ENCODE results near the gene RAMP1.
A peak's percentile ranks its signal among the peaks of the same experiment; 100 is the strongest.
"Not testable (repeated sequence)": the region's sequence is repeated elsewhere in the genome, so short reads cannot be mapped to it uniquely, and the experiment has no call there.

RAMP1 gene

DNA sequence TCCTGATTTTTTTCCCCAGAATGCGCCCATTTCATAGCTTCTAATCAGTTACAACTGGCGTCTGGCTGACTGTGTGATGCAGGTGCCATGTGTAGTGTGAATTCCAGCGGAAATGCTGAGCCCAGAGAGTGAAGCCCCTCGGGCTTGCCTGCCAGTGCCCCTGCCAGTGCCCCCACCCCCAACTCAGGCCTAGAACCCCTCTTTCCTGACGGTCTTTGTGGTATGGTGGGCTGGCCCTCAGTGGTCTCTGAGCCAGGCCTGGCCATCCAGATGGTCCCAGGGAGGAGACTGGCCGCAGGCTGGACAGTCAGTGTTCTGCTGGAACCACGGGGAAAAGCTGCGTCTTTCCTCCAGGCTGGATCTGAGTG lies 3.1 kb downstream of the RAMP1 start:
- DNase-seq: no peak
- intact Hi-C loops (cut with DNase I): no loop called here

DNA sequence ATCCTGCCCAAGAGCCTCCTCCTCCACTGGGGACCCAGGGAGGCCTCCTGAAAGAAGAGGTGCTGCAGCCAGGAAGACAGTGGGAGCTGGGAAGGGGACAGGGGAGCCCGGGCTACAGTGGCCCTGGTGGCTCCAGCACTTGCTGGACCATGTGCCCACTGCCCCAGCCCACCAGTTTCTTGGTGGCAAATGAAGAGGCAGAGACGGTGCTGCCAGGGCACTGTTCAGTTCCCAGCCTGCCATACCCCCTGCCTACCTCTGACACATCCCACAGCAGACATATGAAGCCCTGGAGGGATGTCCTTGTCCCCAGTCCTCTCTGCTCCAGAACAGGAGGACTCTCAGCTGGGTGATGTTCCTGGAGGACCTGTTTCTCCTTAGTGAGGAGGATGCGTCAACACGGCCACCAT lies 3.7 kb downstream of the RAMP1 start:
- DNase-seq: peak in 1 of 10 donors; percentile 62
- intact Hi-C loops (cut with DNase I): no loop called here

DNA sequence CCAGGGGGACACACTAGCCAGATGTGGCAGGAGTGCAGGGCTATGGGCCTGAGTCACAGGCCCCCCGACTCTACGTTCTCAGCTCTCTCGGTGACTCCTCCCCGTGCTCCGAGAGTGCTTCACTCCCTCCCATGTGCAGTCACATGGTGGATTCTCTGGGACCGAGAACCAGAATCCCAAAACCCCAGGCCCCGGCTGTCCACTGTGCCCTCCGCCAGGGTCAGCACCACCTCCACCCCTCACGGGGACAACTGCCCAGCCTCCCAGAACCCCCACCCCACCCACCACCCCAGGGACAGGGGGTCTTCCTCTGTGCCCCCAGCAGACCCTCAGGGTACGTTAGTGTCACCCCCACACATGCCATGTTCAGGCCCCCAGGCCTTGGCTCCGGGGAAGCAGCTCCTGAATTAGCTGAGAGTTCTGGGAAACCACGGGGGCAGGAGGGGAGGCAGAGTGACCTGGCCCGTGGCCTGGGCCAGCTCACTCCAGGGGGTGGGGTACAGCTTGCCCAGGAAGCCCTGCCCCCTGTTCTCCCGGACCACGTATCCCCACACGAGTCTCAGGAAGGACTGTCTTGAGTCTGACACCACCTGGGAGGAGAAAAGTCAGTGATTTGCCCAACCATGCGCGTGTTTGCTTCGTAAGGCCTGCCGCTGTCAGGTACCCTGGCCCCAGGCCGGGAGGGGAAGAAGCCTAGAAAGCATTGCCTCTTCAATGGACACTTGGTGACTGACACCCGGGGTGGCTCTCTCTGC lies 4.4 kb downstream of the RAMP1 start:
- intact Hi-C loops (cut with DNase I): no loop called here
- DNase-seq: peak in 1 of 10 donors; percentile 74

DNA sequence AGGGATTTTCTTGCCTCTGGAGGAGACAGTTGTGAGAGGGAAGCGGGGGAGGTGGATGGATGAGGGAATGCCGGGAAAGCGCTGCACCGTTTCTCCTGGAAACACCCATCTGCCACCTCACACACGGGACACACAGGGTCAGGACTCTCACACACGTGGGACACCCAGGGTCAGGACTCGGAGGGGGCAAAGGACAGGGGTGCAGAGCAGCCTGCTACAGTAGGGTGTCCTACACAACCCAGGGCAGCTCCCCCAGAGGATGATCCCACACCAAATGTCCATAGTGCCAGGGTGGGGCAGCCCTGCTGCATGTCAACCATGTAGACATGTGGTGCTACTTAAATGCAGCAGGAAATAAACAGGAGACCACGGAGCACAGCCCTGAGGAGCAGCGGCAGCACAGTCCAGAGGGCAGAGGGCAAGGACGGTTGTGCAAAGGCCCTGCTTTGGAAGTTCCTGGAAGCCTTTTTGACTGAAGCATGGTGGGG lies 5.1 kb downstream of the RAMP1 start:
- DNase-seq: no peak
- intact Hi-C loops (cut with DNase I): no loop called here

DNA sequence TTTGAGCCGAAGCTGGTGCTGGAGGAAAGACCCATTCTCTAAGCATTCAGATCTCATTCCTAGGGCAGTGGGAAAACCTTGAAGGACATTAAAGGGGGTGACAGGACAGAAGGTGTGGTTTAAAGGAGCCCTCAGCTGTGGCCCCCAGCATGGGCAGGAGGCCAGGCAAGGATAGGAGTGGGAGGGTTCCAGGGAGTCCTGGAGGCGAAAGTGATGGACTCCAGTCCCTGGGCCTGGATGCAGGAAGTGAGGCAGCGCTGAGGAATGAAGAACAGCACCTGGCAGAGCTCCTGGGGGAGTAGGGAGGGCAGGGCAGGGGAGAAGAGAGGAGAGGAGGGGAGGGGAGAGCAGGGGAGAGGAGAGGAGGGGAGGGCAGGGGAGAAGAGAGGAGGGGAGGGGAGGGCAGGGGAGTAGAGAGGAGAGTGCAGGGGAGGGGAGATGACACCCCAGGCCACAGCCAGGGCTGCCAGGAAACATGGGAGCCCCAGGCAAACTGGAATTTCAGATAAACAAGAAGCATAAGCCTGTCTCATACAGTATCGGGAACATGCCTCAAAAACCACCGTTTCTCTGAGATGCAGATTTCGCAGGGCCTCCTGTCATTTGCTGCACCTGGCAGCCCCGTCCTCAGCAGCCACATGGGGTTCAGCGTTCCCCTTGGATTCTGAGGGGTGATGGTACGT lies 5.7 kb downstream of the RAMP1 start:
- DNase-seq: peak in 1 of 10 donors; percentile 66
- intact Hi-C loops (cut with DNase I): no loop called here

DNA sequence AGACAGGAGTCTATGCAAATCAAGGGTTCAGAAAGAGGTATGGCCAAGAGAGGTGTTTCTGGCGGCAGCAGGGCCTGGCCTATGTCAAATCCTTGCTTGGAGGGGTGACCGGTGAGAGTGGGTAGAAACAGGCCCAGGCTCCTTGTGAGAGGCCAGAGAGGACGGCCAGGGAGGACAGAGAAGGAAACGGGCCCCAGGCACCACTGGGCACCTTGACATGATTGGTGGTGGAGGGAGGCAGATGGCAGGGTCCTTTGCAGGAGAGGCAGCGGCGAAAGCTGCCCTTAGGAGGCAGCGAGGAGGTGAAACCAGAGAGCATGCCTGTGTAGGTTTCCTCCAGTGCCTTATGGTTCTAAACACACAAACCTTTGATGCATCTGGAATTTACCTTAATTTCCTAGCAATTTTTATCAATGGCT lies 6.2 kb downstream of the RAMP1 start:
- peak in 1 of 10 donors; percentile 55 for DNase-seq
- intact Hi-C loops (cut with DNase I): no loop called here

DNA sequence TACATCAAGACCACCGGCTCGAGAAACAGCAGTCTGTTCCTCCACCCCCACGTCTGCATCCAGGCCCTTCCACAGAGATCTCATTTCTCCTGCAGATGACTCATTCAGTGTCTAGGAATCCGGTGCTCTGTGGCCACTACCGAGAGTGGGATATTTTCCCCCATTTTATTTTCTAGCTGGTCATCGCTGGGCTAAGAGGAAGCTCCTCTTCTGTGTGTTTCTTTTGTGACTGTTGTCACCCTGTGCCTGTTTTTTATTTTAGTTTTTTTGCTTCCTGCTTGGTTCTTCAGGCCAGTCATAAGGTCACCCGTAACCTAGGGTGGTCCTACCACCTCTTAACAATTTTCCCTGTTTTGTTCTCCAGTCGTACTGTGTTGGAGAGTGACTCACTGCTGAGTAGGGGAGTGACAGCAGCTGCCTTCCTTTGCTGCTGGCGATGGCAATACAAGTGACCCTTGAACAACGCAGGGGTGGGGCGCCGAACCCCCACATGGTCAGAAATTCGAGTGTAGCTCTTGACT lies 6.7 kb downstream of the RAMP1 start:
- DNase-seq: no peak
- intact Hi-C loops (cut with DNase I): no loop called here

DNA sequence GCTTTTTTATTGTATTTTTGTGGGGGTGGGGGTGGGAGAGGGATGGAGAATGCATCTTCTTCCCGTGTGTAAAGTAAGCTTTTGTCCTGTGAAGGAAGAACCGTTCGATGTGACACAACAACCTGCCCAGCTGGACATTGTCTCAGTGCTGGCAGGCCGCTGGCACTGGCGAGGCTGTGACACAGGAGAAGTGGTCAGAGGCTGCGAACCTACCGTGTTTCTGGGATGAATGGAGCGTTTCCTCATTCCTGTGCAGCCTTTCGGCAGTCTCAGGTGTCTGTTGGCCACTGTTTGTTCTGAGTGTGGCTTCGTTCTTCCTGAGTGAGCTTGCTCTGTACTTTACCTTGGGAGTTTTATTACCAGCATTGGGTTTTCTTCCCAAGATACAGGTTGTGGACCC lies 8.0 kb downstream of the RAMP1 start:
- no peak for DNase-seq
- intact Hi-C loops (cut with DNase I): no loop called here

DNA sequence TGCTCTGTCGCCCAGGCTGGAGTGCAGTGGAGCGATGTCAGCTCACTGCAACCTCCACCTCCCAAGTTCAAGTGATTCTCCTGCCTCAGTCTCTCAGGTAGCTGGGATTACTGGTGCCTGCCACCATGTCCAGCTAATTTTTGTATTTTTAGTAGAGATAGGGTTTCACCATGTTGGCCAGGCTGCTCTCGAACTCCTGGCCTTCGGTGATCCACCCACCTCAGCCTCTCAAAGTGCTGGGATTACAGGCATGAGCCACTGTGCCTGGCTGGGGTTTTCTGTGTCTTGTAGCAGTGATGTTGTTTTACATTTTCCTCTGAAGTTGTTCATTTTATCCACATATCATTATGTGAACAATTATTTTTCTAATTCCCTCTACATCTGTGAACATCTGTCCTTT lies 8.7 kb downstream of the RAMP1 start:
- DNase-seq; intact Hi-C loops (cut with DNase I): not testable (repeated sequence)

DNA sequence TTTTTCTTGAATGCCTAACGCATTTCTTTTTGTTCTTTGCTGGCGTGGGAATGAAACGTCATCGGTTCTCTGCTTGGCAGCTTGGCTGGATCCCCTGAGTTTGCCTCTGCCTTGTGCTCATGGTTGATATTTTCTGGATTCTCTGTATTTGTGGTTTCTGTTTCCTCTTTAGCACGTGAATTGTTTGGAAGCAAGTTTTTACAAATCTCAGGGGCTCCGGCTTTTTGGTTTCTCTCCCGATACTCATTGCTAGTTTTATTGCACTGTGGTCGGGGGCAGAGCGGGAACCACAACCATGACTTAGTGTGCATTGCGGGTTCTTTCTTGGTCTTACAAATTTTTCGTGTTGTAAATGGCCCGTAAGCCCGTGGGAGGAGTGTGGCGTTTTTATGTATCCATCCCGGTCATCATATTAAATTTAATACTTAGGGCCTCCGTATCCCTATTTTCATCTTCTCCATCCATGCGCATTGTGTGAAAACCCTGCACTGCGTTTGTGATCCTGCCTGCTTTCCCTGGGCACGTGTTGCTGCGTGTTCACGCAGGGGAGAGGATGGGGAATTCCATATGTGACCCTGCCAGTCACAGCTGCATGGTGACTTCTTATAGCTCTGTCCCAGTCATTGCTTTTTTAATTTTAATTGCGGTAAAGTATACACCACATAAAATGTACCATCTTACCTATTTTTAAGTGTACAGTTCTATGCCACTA lies 9.4 kb downstream of the RAMP1 start:
- intact Hi-C loops (cut with DNase I): no loop called here
- DNase-seq: no peak

DNA sequence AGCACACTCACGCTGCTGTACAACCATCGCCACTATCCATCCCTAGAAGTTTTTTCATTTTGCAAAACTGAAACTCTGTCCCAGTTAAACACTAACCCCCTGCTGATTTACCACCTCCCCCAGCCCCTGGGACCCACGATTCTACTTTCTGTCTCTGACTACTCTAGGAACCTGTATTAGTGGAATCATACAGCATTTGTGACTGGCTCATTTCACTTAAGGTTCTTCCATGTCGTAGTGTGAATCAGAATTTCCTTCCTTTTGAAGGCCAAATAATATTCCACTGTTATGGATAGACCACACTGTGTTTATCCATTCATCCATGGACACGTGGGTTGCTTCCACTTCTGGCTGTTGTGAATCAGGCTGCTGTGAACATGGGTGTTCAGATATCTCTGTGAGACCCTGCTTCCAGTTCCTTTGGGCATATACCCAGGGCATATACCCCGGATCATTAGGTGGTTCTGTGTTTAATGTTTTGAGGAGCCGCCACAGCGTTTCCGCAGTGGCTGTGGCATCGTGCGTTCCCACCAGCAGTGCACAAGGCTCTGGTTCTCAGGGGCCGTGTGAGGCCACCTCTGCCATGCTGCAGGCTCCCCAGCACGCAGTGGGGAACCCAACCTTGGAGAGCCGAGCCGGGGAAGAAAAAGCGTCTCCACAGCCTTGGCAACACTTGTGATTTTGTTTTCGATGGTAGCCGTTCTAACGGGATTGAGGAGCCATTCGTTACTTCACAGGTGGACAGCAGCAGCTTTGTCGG lies 10.1 kb downstream of the RAMP1 start:
- intact Hi-C loops (cut with DNase I): no loop called here
- peak in 1 of 10 donors; percentile 59 for DNase-seq

DNA sequence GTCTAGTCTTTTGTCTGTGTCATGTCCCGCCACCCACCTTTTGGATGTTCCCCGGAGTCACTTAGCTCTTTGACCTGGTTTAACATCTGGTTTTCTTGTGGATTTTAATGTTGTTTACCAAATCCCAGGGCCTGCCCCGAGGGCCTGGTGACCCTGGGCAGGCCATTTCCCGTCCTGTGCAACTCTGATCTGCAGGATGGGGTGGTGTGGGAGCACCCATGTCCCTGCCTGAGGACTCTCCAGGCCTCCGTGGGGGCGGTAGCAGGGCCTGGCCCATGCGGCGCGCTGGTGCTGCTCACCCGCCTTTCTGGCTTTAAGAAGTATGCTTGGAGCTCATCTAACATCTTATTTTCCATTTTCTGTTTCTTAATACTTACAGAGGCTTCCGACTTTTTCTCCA lies 10.7 kb downstream of the RAMP1 start:
- no peak for DNase-seq
- intact Hi-C loops (cut with DNase I): no loop called here

DNA sequence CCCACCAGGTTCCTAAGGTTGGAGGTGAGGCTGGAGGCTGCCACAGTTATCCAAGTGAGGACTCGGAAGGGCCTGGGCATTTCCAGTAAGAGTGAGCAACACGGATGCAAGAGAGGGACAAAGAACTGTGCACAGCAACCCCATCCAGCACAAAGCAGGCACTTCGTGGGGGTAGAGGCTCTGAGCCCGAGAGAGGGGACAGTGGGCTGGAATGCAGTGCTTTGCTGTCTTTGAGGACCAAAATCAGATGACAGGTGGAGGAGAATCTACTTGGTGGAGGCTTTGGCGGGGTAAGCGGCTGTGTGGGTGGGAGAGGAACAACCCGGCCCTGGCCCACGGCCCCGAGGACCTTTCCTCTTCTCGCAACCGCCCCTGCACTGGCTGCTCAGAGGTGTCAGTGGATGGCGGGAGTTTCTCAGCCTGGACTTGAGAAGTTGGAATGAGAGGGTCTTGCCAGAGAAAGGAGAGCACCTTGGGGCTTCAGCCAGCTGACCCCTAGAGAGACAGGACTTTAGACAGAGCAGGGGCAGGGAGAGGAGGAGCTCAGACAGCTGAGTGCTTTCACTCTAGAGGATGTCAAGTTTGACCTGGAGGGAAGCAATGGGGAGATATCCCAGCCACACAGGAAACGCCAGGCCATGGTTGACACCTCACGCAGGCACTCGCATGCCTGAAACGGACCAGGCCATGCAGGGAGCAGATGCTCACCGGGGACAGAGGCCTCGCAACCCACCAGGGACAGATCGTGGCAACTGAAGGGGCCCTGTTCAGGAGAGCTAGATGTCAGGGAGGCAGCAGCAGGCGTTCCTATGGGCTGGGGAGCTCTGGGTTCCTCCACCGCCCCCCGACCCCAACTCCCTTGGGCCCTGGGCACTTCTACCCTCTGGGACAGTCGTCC lies 11.6 kb downstream of the RAMP1 start:
- intact Hi-C loops (cut with DNase I): no loop called here
- DNase-seq: peak in 1 of 10 donors; percentile 62

DNA sequence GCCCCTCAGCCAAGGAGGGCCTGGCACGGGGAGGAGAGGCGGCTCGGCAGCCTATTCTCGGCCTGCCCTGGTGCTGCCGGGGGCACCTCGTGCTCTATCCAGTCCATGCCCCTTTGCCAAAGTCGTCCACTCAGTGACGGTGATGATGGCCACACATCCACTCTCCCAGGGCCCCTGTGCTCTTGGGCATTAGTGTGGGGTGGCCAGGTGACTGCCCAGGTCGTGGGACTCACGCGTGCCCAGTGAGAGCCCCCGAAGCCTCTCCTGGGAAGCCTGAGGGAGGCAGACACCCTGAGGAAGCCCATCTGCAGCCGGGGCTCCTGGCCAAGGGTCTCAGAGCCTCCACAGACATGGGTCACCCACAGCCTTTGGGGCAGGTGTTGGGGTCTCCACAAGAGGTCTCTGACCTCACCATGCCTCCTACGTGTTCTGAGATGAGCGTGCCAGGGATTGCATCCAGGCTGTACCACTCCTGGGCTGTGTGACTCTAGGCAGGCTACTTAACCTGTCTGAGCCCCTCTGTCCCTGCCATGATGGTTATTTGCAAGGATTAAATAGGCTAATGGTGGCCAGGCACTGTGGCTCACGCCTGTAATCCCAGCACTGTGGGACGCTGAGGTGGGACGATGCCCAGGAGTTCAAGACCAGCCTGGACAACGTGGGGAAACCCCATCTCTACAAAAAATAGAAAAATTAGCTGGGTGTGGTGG lies 12.9 kb downstream of the RAMP1 start:
- intact Hi-C loops (cut with DNase I): no loop called here
- DNase-seq: peak in 1 of 10 donors; percentile 72

DNA sequence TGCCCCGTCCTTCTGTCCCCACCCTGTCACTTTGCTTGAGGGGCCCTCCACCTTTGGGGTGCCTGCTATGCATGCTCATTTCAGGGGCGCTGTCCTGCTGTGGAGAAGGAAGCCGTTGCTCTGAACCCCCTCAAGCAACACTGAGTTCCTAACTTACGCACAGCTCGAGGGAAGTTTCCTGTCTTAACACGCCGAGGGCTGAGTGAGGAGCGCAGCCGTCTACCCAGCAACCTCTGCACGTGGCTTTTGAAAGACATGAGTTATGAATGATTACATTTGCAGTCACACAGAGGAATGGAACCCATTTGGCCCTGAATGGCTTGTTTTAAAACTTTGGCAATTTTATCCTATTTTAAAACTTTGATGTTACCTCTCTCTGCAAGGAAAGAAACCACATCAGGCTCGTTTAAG lies 14.0 kb downstream of the RAMP1 start:
- peak in 1 of 10 donors; percentile 30 for DNase-seq
- intact Hi-C loops (cut with DNase I): no loop called here

DNA sequence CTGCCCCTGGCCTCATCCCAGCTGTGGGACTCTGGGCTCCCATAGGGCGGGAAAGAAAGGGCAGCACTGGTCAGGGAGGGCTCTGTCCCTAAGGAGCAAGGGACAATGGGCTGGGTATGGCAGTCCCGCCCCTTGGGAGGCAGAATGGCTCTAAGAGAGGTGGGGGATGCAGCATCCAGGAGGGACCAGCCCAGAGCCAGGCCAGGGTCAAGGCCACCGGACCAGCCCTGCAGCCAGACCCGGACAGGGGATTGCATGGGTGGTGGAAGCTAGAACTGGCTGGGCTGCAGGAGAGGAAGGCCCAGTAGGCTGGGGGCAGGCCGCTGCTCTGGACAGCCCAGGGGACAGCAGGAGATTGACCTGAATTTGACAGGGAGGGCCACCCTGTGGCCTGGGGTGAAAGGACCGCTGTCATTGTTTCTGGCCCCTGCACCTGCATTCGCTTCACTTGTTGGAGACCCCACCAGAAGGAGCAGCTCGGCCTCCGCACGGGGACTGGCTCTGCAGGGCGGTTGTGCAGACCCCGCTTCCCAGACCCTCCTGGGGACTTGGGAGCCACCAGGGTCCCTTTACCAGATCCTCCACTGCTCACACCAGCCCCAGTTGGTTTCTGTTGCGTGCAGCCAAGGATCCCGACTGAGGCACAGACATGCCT lies 14.6 kb downstream of the RAMP1 start:
- peak in 2 of 10 donors; percentile 76 to 78 for DNase-seq
- intact Hi-C loops (cut with DNase I): no loop called here

DNA sequence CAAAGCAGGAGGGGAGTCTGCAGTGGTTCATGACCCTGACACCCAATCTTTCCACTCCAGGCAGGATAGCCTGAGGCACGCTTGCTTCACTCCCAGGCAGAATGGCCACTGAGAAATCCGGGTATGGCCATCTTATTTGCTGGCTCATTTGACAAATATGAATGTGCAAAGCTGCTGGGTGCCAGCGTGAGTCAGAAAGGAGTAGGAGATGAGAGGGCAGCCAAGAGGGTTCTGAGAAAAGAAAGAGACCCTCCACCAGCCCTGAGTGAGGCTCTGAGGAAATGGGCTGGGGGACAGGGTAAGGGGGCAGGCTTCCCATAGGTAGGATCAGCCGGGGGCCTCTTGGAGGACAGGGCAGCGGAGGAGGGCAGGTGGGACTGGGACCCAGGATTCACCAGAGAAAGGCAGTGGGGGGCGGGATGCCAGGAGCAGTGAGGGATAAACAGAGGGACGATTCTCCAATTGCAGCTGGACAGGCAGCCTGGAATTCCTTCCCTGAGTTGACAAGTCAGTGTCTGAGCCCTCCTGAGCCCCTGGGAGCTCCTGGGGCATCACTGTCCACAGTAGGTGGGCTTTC lies 15.2 kb downstream of the RAMP1 start:
- intact Hi-C loops (cut with DNase I): no loop called here
- DNase-seq: peak in 2 of 10 donors; percentile 83

Measured in posterior cingulate gyrus (tissue), 11 donors.